ENCODE data around the gene EID2. TPM values are rescaled to one million over a fixed set of nuclear protein-coding genes. Genes with fewer than 3 reads are reported as not detected.
A peak's percentile ranks its signal among the peaks of the same experiment; 100 is the strongest.

Gene EID2
- total and polyA plus RNA-seq, 2 of the 13 experiments (the other 11 are each of a cell fraction or from before 2014, with no cell fraction given), result 3.7 to 14.1 TPM

GRCh38 chr19:39502640-39503417 is 37.1 kb downstream of the EID2 start:
- DNase-seq (ENCODE audit: low spot score) (peak; percentile 56), ATAC-seq (peak; percentile 46), FAIRE-seq (peak; percentile 60)
- intact Hi-C loops (cut with micrococcal nuclease; ENCODE audit: unreplicated experiment), result no loop called here
- Histone ChIP-seq H3K4me2 (ENCODE audit: low read depth, low read length) (peak overlapping the region; percentile 29), H3K4me1 (ENCODE audit: insufficient read depth, low read length) (peaks cover 39% of the 10 kb centered on the region), H3K4me3 (replicated peaks in 1 of 3; ENCODE audit: insufficient read depth in 1 of 3, low read depth in 2 of 3, low read length in 3 of 3) (peak overlapping the region in 1 of 3 experiments; percentile 16; a peak in 1 of 6 replicates), H3K27me3 (ENCODE audit: control insufficient read depth in 1 of 2, insufficient read depth in 2 of 2, low read length in 2 of 2) (peaks cover 20 to 75% of the 10 kb centered on the region in 2 experiments), H3K79me2 (ENCODE audit: insufficient read depth, low read length) (no peaks in the 10 kb centered on the region), H4K20me1 (ENCODE audit: insufficient read depth, low read length) (no peaks in the 10 kb centered on the region), H3K27ac (ENCODE audit: extremely low read length, insufficient read depth, low read length) (no peak overlapping the region), H2AFZ (ENCODE audit: low read length) (no peak overlapping the region), H3K9ac (ENCODE audit: insufficient read depth, low read depth, low read length) (no peak overlapping the region), H3K36me3 (replicated peaks in 1 of 2; ENCODE audit: control insufficient read depth in 1 of 2, insufficient read depth in 2 of 2, low read length in 2 of 2) (no peaks in the 10 kb centered on the region), H3K9me3 (ENCODE audit: low read length) (no peaks in the 10 kb centered on the region)
- CTCF ChIA-PET (ENCODE audit: low intra/inter-chr PET ratio, low total read pairs), result interaction anchor here (0.7 to 1.1 kb wide), 2 partner anchors 29 to 30 kb away, joined by 3 read pairs; no protein-coding TSS in a partner anchor
- BruUV-seq (replicated peaks), result no TSS peak
- in situ Hi-C loops (cut with HindIII; ENCODE audit: extremely low pct_ligation_motif_present, low pct_unique_long_range_greater_than_20kb), result no loop called here
- whole genome bisulfite sequencing (ENCODE audit: low lambda C conversion rate), result 44% methylated on average over 4 of the region's 69 CpGs
- POLR2A ChIA-PET, result interaction anchor here (0.6 to 1.0 kb wide), 2 partner anchors 22 to 67 kb away, joined by 3 to 6 read pairs; partner anchors contain the start of genes RPS16 and TIMM50
- no peak for TF ChIP-seq ASH2L (IDR thresholded peaks at IDR 0.05; ENCODE audit: insufficient read length, low read depth, low read length)
- TF ChIP-seq TBX2 (CRISPR knock-in tag; IDR thresholded peaks at IDR 0.05; ENCODE audit: borderline replicate concordance), result peak; percentile 59; the same call in 1 of the 2 replicates
- TF ChIP-seq SYNCRIP (IDR thresholded peaks at IDR 0.05; ENCODE audit: insufficient read depth, low read depth, low read length), result no peak
- no peak for TF ChIP-seq KDM1A (CRISPR knock-in tag; IDR thresholded peaks at IDR 0.05)
- TF ChIP-seq TEAD2 (CRISPR knock-in tag; IDR thresholded peaks at IDR 0.05), result peak; percentile 98
- TF ChIP-seq ZBTB43 (CRISPR knock-in tag; conservative IDR thresholded peaks at IDR 0.05), result peak; percentile 98
- peak; percentile 78 for TF ChIP-seq ZFX (CRISPR knock-in tag; IDR thresholded peaks at IDR 0.05; ENCODE audit: low read depth)
- no peak for TF ChIP-seq CREB1 (IDR thresholded peaks at IDR 0.05)
- TF ChIP-seq CREB1 (CRISPR knock-in tag; IDR thresholded peaks at IDR 0.05), result no peak
- no peak for TF ChIP-seq ZKSCAN5 (CRISPR knock-in tag; IDR thresholded peaks at IDR 0.05)
- TF ChIP-seq ETV6 (CRISPR knock-in tag; conservative IDR thresholded peaks at IDR 0.05), result peak; percentile 89
- no peak; the same call in 1 of the 2 replicates for TF ChIP-seq ZMAT5 (CRISPR knock-in tag; IDR thresholded peaks at IDR 0.05; ENCODE audit: borderline replicate concordance, low read depth)
- peak; percentile 65; the same call in 1 of the 2 replicates for TF ChIP-seq DZIP1 (CRISPR knock-in tag; IDR thresholded peaks at IDR 0.05)

Data from HepG2 (cell line).